ENCODE results near the gene CENPX.

The CENPX gene

GRCh38 chr17:82054351-82055022 is 31.8 kb upstream of the CENPX start:
- 97% methylated on average over 35 of the region's 38 CpGs for WGBS (ENCODE audit: insufficient coverage)
- Histone ChIP-seq H3K9me3 (ENCODE audit: control extremely low read depth in 1 of 5, control insufficient read depth in 4 of 5, insufficient read depth in 2 of 5, low read depth in 1 of 5, low read length in 4 of 5) (no peaks in the 10 kb centered on the region), H3K36me3 (ENCODE audit: control insufficient read depth in 4 of 4, insufficient read depth in 4 of 4, low read length in 3 of 4) (peaks cover 4 to 73% (median 37%) of the 10 kb centered on the region in 4 experiments), H3K4me3 (ENCODE audit: control insufficient read depth in 1 of 7, extremely low read depth in 1 of 7, insufficient read depth in 4 of 7, low read depth in 2 of 7, low read length in 6 of 7) (no peak overlapping the region), H3K27me3 (replicated peaks in 2 of 5; ENCODE audit: control insufficient read depth in 4 of 5, insufficient read depth in 5 of 5, low read length in 4 of 5) (no peaks in the 10 kb centered on the region), H3K4me1 (ENCODE audit: control extremely low read depth in 1 of 4, control insufficient read depth in 4 of 4, insufficient read depth in 4 of 4, low read length in 3 of 4) (peaks cover 0 to 25% (median 21%) of the 10 kb centered on the region in 4 experiments), H3K27ac (ENCODE audit: insufficient read depth in 1 of 2, low read depth in 1 of 2, low read length in 2 of 2, poor library complexity in 1 of 2, severe bottlenecking in 2 of 2) (no peak overlapping the region)
- POLR2A ChIA-PET, result no interaction called here
- DNase-seq, result no peak
- CTCF ChIA-PET, result interaction anchor here (1.1 kb wide), 1 partner anchor 25 kb away, joined by 3 read pairs; no protein-coding TSS in a partner anchor

GRCh38 chr17:82053556-82054263 is 31.0 kb upstream of the CENPX start:
- POLR2A ChIA-PET, result no interaction called here
- no peak for DNase-seq
- Histone ChIP-seq H3K27me3 (replicated peaks in 2 of 5; ENCODE audit: control insufficient read depth in 4 of 5, insufficient read depth in 5 of 5, low read length in 4 of 5) (no peaks in the 10 kb centered on the region), H3K4me1 (ENCODE audit: control extremely low read depth in 1 of 4, control insufficient read depth in 4 of 4, insufficient read depth in 4 of 4, low read length in 3 of 4) (peaks cover 0 to 25% (median 21%) of the 10 kb centered on the region in 4 experiments), H3K36me3 (ENCODE audit: control insufficient read depth in 4 of 4, insufficient read depth in 4 of 4, low read length in 3 of 4) (peaks cover 4 to 72% (median 38%) of the 10 kb centered on the region in 4 experiments), H3K27ac (ENCODE audit: insufficient read depth in 1 of 2, low read depth in 1 of 2, low read length in 2 of 2, poor library complexity in 1 of 2, severe bottlenecking in 2 of 2) (no peak overlapping the region), H3K9me3 (ENCODE audit: control extremely low read depth in 1 of 5, control insufficient read depth in 4 of 5, insufficient read depth in 2 of 5, low read depth in 1 of 5, low read length in 4 of 5) (no peaks in the 10 kb centered on the region), H3K4me3 (ENCODE audit: control insufficient read depth in 1 of 7, extremely low read depth in 1 of 7, insufficient read depth in 4 of 7, low read depth in 2 of 7, low read length in 6 of 7) (no peak overlapping the region)
- WGBS (ENCODE audit: insufficient coverage), result 99% methylated on average over 24 of the region's 28 CpGs
- CTCF ChIA-PET, result interaction anchor here (1.0 to 1.1 kb wide), 2 partner anchors 16 to 24 kb away, joined by 3 read pairs; no protein-coding TSS in a partner anchor

GRCh38 chr17:82053130-82053529 is 30.5 kb upstream of the CENPX start:
- ChIA-PET POLR2A (no interaction called here), CTCF (interaction anchor here (1.0 kb wide), 1 partner anchor 15 kb away, joined by 3 read pairs; no protein-coding TSS in a partner anchor)
- Histone ChIP-seq H3K9me3 (ENCODE audit: control extremely low read depth in 1 of 5, control insufficient read depth in 4 of 5, insufficient read depth in 2 of 5, low read depth in 1 of 5, low read length in 4 of 5) (no peaks in the 10 kb centered on the region), H3K27ac (ENCODE audit: insufficient read depth in 1 of 2, low read depth in 1 of 2, low read length in 2 of 2, poor library complexity in 1 of 2, severe bottlenecking in 2 of 2) (no peak overlapping the region), H3K36me3 (ENCODE audit: control insufficient read depth in 4 of 4, insufficient read depth in 4 of 4, low read length in 3 of 4) (peaks cover 4 to 69% (median 39%) of the 10 kb centered on the region in 4 experiments), H3K4me3 (ENCODE audit: control insufficient read depth in 1 of 7, extremely low read depth in 1 of 7, insufficient read depth in 4 of 7, low read depth in 2 of 7, low read length in 6 of 7) (peak overlapping the region in 3 of 7 experiments; percentile 81 to 95 (median 86)), H3K27me3 (replicated peaks in 2 of 5; ENCODE audit: control insufficient read depth in 4 of 5, insufficient read depth in 5 of 5, low read length in 4 of 5) (no peaks in the 10 kb centered on the region), H3K4me1 (ENCODE audit: control extremely low read depth in 1 of 4, control insufficient read depth in 4 of 4, insufficient read depth in 4 of 4, low read length in 3 of 4) (peaks cover 0 to 25% (median 21%) of the 10 kb centered on the region in 4 experiments)
- WGBS (ENCODE audit: insufficient coverage), result 97% methylated on average over 19 of the region's 19 CpGs
- no peak for DNase-seq

GRCh38 chr17:82052638-82053059 is 30.0 kb upstream of the CENPX start:
- Histone ChIP-seq H3K27me3 (replicated peaks in 2 of 5; ENCODE audit: control insufficient read depth in 4 of 5, insufficient read depth in 5 of 5, low read length in 4 of 5) (no peaks in the 10 kb centered on the region), H3K9me3 (ENCODE audit: control extremely low read depth in 1 of 5, control insufficient read depth in 4 of 5, insufficient read depth in 2 of 5, low read depth in 1 of 5, low read length in 4 of 5) (no peaks in the 10 kb centered on the region), H3K4me1 (ENCODE audit: control extremely low read depth in 1 of 4, control insufficient read depth in 4 of 4, insufficient read depth in 4 of 4, low read length in 3 of 4) (peaks cover 0 to 25% (median 21%) of the 10 kb centered on the region in 4 experiments), H3K4me3 (ENCODE audit: control insufficient read depth in 1 of 7, extremely low read depth in 1 of 7, insufficient read depth in 4 of 7, low read depth in 2 of 7, low read length in 6 of 7) (peak overlapping the region; percentile 62 to 95 (median 81)), H3K27ac (ENCODE audit: insufficient read depth in 1 of 2, low read depth in 1 of 2, low read length in 2 of 2, poor library complexity in 1 of 2, severe bottlenecking in 2 of 2) (peak overlapping the region; percentile 25 to 66), H3K36me3 (ENCODE audit: control insufficient read depth in 4 of 4, insufficient read depth in 4 of 4, low read length in 3 of 4) (peaks cover 4 to 69% (median 37%) of the 10 kb centered on the region in 4 experiments)
- DNase-seq, result no peak
- 44% methylated on average over 19 of the region's 19 CpGs for WGBS (ENCODE audit: insufficient coverage)
- POLR2A ChIA-PET, result interaction anchor here (0.7 kb wide), 1 partner anchor 8 kb away, joined by 3 read pairs; no protein-coding TSS in a partner anchor
- CTCF ChIA-PET, result interaction anchor here (1.0 kb wide), 1 partner anchor 15 kb away, joined by 3 read pairs; no protein-coding TSS in a partner anchor

GRCh38 chr17:82051776-82052637 is 29.3 kb upstream of the CENPX start, which contains the start of the genes GPS1 and RFNG:
Gene GPS1, plus strand, starts transcription at chr17:82051898. Its CDS starts 34 bp downstream, at chr17:82051932.
Gene RFNG, minus strand, starts transcription at chr17:82051811. Its CDS starts 45 bp downstream, at chr17:82051766.
- H3K4me1 ChIP-seq (ENCODE audit: control extremely low read depth in 1 of 4, control insufficient read depth in 4 of 4, insufficient read depth in 4 of 4, low read length in 3 of 4), result peaks cover 0 to 25% (median 21%) of the 10 kb centered on the region in 4 experiments

More at GRCh38 chr17:82051776-82052637, 29.3 kb upstream of the CENPX start, which contains the start of the genes GPS1 and RFNG:
- under 1% methylated on average over 77 of the region's 94 CpGs for WGBS (ENCODE audit: insufficient coverage)
- peak; percentile 25 to 54 (median 37) for DNase-seq
- ChIA-PET POLR2A (interaction anchor here (0.7 kb wide), 1 partner anchor 9 kb away, joined by 3 read pairs; no protein-coding TSS in a partner anchor), CTCF (interaction anchor here (1.0 kb wide), 1 partner anchor 14 kb away, joined by 3 read pairs; no protein-coding TSS in a partner anchor)
- Histone ChIP-seq H3K27me3 (replicated peaks in 2 of 5; ENCODE audit: control insufficient read depth in 4 of 5, insufficient read depth in 5 of 5, low read length in 4 of 5) (no peaks in the 10 kb centered on the region), H3K9me3 (ENCODE audit: control extremely low read depth in 1 of 5, control insufficient read depth in 4 of 5, insufficient read depth in 2 of 5, low read depth in 1 of 5, low read length in 4 of 5) (no peaks in the 10 kb centered on the region), H3K27ac (ENCODE audit: insufficient read depth in 1 of 2, low read depth in 1 of 2, low read length in 2 of 2, poor library complexity in 1 of 2, severe bottlenecking in 2 of 2) (peak within 1 kb of the TSS; percentile 25 to 66), H3K4me3 (ENCODE audit: control insufficient read depth in 1 of 7, extremely low read depth in 1 of 7, insufficient read depth in 4 of 7, low read depth in 2 of 7, low read length in 6 of 7) (peak within 1 kb of the TSS; percentile 62 to 95 (median 81)), H3K36me3 (ENCODE audit: control insufficient read depth in 4 of 4, insufficient read depth in 4 of 4, low read length in 3 of 4) (peaks cover 4 to 68% (median 38%) of the 10 kb centered on the region in 4 experiments)
